GM19035 (cell line): Measurements from ENCODE around the gene C6orf89.
A peak's percentile ranks its signal among the peaks of the same experiment; 100 is the strongest.

ENCODE experiments used
- ATAC-seq: cut with Tn5 transposase; IDR thresholded peaks from one replicate; pipeline ENCODE4 v1.9.1; 2021; ENCODE audit not compliant: unreplicated experiment

The C6orf89 gene

DNA sequence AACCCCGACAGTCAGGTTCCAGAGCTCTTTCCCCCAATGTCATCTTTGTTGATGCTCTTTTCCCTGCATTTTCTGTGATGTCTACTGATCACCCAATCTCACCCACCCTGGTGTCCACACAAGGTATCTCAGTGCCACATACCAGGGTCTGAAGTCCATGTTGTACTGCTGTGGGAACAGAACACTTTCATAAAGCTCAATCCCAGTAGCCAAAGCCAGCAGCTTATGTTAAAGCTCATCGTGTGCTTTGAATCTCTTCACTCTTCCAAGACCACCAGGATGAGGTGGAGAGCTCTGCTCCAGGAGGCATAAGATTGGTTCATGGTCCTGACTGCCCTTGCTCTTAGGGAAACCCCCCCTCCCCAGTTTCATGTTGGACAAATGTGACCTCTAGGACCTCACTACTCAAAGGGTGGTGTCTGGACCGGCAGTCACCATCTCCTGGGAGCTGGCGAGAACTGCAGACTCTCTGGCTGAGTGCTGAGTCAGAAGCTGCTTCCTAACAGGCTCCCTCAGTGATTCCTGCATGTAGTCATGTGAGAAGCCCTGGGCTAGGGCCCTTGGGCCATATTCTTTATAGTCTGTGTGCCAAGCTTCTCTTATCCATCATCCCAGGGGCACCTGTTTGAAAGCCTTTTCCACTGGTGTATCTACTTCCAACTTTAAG is 33.1 kb upstream of the C6orf89 start:
- ATAC-seq = no peak

DNA sequence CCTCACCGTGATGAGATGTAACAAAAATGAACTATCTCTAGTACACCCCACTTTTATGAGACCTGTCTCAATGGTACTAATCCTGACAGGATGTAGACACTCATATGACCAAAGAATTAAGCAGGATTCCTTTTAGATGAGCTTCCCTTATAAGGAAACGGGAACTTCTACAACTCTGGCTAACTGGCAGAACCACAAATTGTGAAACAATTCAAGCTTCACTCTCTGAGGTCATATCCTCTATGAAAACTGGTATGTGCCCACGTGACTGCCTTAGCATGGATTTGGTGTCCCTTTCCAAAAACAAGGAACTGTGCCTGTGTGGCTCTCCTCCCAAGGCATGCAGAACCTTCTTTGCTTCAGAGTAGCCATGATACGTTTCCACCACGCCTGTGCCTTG is 32.4 kb upstream of the C6orf89 start:
- no peak for ATAC-seq

DNA sequence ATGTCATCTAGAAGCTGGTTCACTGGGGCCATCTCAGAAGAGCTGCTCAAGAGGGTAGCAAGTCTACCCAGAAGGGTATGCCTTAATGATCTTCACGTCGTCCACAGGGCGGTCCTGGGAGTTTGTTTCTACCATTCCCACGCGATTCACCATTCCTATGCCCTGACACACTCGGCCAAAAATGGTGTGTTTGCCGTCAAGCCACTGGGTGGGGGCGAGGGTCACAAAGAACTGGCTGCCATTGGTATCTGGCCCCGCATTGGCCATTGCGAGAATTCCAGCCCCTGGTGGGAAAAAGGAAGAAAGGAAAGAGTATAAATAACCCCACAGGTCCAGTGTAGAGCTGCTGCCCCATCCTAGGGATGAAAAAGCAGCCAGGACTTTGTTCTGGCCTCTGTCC is 30.0 kb upstream of the C6orf89 start:
- no peak for ATAC-seq

DNA sequence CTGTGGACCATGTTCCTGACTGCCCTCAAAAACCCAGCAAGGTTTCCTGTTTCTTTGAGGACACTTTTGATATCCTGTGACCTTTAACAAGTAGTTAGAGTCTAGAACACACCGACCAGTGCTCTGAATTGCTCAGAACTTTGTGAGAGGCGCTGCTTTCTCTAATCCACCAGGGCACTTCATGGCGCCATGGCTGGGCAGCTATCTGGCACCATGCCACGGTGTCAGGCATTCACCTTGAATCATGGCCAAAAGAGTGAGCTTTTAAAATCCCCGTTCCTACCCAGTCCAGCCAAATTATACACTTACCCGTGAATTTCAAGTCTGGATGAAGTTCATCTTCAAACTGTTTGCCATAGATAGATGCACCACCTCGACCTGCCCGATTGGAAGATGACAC is 29.5 kb upstream of the C6orf89 start:
- no peak for ATAC-seq

DNA sequence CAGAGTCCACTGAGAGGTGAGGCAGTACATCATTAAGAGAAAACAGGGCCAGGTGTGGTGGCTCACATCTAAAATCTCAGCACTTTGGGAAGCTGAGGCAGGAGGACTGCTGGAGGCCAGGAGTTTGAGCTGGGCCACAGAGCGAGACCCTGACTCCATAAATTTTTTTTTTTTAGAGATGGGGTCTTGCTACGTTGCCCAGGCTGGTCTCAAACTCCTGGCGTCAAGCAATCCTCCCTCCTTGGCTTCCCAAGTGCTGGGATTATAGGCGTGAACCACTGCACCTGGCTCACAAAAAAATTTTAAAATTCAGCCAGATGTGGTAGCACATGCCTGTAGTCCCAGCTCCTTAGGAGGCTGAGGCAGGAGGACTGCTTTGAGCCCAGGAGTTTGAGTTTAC is 28.4 kb upstream of the C6orf89 start:
- no peak for ATAC-seq

DNA sequence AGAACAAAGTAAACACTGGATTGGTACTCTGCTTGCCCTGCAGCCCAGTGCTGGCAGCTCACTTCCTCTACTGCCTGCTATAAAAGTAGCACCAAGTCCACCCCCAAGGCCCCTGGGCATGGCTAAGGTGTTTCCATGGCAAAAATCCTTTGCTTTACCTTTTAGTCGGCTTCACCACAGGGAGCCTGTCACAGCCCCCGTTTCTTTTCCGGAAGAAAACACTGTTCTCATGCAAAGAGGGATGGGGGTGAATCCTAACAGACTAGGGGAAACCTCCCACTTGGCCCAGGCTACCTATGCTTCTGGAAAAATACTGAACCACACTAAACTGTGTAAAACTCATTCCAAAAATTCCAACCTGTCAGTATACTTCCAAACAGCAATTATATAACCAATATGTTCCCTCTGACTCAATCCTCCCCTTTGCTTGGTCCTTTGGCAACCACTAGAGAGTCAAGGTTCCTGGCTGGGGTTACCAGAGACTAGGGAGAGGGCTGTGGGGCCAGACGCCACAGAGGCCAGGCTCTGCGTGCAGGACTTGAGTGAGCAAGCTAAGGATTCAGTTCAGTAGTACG is 27.3 kb upstream of the C6orf89 start:
- ATAC-seq = no peak

DNA sequence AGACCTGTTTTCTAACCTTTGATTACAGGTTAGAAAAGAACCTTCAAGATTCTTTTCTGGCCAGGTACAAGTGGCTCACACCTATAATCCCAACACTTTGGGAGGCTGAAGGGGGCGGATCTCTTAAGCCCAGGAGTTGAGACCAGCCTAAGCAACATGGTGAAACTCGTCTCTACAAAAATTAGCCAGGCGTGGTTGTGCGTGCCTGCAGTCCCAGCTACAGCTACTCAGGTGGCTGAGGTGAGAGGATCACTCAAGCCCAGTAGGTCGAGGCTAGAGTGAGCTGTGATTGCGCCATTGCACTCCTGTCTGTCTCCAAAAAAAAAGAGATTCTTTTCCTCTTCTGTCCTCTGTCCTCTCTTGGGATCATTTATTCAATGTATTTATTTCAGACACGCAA is 25.6 kb upstream of the C6orf89 start:
- no peak for ATAC-seq

DNA sequence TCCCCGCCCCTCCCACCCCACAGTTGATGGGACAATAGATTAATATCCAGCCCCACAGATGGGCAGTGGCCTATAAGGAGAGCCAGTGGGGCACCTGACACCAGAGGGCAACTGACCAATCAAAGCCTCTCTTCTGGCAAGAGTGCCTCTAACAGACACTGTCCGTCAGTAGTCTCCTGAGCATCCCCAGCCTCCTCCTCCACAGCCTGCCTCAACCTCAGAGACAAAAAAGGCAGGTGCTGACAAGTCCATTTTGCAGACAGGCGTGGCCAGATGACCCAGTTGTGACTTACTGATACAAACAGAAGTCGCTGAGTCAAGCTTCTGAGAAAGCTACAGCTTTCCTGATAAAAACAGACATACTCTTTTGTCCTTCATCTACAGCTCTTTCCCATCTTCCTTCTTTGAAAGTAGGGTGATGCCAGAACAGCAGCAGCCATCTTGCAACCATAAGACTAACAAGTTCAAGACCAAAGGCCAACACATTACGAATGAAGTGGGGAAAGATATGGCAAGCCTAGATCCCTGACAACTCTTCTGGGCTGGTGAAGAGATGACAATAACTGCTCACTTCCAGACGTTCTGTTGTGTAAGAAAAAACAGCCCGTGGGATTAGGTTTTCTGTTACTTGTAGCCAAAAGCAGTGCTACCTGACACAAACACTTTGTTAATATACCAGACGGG is 23.4 kb upstream of the C6orf89 start:
- ATAC-seq = no peak

DNA sequence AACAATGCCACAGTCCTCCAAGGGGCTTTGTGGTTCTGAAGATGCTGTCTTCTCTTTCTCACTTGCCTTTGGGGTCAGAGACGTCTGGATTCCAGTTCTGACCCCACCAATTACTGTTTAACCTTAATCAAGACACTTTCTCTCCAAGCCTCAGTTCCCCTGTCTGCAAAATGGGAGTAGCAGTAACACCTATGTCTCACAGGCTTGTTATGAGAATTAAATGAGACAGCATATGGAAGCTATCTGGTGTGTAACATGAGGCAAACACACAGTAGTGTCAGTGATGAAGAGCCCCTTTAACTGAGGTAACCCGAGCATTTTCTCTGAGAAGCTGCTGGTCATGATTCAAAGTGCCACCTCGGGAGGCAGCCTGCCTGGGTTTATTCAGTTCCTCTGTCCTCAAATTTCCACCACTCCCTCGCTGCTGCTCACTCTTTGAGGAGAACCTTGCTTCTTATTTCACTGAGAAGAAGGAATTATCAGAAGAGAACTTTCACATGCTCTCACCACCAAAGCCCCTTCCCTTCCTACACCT is 22.8 kb upstream of the C6orf89 start:
- no peak for ATAC-seq

DNA sequence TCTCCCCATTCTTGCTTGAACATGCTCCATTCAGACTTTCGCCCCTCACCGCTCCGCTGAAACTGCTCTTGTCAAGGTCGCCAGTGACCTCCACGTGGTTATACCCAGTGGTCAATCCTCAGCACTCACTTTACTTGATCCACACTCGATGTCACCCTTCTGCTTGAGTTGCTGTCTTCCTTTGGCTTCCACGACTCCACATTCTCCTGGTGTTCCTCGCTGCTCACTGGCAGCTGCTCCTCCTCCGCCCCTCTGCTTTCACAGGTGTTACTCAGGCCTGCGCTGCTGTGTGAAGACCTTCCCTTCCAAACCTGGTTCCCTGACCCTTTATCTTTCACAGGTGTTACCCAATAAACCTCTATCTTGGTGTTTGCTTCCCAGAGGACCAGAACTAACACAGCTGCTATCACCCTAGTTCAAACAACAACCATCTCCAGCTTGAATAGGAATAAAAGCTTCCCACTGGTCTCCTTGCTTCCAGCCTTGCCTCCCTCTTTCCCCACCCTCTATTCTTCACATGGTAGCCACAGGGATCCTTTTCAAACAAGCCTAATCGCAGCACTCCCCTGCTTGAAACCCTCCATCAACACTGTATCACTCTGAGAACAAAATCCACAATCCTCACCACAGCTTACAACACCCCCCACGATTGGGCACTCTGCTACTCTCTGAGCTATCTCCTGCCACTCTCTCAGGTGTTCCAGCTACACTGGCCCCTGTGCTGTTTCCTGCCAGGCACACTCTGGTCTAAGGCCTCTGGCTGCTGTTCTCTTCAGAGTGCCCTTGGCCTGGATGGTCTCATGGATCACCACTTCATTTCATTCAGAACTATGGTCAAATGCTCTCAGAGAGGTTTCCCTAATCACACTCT is 21.8 kb upstream of the C6orf89 start:
- ATAC-seq = no peak

DNA sequence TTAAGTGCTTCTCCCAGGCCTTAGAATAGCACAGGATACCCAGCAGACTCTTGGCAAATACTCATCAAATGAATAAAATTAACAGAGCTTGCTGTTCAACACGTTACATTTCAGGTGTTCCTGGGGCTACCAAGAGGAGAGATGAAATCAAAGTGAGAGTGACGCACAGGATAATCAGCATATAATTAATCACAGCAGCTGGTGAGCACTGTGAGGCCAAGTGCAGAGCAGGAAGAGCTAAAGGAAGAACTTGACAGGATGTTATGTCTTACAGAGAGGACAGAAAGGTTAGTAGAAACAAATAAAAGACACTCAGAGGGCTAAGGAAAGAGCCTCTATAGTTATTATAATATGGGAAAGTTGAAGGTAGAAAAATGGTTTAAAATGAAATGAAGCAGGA is 19.9 kb upstream of the C6orf89 start:
- ATAC-seq = no peak

DNA sequence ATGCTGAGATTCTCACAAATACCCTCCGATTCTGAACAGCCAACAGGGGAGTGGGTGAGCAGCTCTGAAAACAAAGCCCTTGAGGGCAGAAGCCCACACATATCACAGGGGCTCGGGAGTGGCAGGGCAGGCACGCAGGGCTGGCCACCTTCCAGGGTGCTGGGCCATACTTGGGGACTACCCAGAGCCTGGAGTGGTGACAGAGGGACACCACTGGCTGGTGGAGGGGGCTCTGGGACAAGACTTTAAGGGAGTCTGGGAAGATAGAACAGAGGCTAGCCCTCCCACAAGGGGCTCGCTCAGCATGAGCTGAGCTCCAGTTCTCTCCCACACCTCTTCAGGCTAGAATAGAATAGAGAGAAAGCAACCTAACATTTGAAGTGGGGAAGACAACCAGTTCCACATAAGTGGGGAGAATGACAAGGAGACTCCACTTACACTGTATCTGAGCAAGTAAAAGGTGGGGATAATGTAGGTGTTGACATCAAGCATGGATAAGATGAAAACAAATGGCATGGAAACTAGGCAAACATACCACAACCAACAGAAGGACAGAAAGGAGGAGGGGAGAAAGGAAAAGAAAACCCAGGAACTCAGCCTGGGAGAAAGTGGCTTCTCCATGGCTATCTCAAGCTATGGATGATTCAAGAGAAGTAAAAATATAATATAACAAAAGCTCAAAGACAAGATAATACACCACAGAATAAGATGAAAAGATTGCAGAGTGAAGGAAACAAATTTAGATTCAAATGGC is 18.1 kb upstream of the C6orf89 start:
- no peak for ATAC-seq

DNA sequence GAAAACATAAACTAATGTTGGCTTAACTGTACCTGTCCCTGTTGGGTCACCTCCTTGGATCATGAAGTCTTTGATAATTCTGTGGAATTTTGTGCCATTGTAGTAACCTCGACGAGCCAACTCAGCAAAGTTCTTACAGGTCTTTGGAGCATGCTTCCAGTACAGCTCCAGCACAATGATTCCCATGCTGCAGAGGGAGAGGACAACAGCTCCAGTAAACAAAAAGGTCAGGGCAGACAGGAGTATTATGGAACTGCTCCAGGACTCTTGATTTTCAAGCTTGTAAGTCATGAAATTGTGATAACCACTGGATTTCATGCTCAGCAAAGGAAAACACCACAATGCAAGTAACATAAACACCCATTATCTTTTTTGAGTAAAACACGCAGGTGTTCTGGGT is 14.1 kb upstream of the C6orf89 start:
- ATAC-seq = no peak

DNA sequence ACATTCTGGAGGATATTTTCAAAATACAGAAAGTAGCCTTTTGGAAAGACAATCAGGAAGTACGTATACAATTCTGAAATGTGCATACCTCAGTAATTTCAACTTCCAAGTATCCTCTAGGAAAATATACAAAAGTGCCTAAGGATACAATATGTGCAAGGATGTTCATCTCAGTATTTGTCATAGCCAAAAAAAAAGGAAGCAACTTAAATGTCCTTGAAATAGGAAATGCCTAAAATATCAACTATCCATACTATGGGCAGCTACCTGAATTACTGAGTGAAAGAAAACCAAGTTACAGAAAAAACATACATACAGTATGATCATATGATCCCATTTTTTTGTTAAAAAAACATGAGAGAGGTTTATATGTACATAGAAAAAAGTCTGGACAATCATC is 12.6 kb upstream of the C6orf89 start:
- no peak for ATAC-seq

DNA sequence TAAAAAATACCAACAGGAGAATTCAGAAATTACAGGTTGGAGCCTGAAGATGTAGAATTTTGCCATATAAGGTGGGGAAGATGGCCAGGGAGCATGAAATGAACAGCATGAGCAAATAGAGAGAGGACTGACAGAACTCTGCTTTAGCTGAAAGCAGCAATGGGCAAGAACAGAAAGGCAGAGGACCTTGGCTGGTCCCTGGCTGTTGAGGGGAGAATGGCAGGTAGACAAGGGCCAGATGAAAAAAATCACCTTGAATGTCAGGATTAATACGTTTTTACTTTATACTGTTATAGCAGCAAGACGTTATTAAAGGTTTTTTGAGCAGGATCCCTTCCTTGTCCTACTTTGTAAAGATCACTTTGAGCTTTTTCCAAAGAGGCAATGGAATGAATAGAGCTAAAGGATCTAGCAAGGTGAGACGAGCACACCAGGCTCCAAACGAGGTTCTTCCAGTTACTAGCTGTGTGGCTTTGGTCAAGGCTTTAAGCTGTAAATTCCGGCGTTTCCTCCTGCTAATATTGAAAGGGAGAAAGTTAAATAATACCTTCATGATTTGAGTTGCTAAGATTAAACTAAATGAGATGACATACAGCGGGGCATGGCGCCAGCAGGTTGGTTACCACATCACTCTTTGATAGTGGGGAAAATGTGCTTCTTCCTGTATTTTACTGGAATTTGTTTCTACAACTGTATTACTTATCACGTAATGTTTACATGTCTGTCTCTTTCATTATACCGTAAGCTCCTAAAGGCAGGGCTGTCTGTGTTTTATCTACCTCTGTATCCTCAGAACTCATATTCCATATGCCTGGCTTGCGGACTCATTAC is 11.9 kb upstream of the C6orf89 start:
- no peak for ATAC-seq

DNA sequence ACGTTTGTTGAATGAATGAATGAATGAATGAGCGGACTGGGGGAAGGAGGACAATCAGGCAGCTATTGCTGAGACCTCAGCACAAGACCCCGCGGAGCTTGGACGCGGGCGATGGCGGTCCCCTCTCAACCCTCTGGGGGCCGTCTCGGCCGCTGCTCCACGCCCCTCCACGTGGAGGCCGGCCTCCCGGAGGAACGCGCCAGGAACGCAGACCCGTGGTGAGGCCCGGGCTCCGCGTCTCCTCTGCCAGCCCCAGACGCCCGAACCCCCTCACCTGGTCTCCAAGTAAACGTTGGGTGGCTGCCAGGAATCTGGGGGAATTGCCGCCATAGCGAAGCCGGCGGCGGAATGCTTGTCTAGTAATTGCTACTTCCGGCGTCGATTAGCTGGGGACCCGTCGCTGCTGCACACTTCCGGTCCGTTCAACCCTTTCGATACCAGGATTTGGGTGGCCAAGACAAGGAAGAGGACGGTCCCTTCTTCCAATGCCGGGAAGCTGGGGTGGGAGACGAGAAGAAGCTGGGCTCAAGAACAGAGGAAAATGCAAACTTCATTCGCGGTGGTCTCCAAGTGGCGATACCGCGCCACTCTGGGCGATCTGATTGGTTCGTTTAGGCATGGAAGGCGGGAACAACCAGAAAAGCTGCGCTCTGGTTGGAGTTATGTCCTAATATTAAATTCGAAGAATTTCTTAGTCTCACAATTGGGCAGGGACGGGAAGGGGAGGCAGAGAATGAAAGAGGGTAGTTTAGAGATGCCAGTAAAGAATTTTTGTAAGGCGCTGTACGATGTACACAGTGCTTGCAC is 11.1 kb upstream of the C6orf89 start, which contains the start of gene PPIL1:
PPIL1 (minus strand) TSS at position 361 of the 807 bp plus-strand sequence; CDS start at position 330, 31 bp downstream.
- peak; percentile 86 for ATAC-seq

DNA sequence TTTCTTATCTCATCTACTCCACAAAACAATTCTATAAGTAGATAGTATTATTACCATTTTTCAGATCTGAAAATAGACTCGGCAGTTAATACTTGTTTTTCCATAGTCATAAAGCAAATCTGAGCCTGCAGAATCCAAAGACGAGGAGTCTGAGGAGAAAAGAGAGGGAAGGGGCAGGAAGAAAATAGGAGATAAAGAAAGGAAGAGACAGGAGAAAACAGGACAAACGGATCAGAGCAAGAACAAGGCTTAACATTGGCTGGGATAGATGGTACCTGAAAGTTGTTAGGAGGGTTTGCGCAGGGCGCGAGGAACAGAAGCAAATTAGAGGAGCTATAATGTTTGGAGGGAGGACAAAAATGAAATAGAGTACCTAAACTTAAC is 10.5 kb upstream of the C6orf89 start:
- no peak for ATAC-seq

DNA sequence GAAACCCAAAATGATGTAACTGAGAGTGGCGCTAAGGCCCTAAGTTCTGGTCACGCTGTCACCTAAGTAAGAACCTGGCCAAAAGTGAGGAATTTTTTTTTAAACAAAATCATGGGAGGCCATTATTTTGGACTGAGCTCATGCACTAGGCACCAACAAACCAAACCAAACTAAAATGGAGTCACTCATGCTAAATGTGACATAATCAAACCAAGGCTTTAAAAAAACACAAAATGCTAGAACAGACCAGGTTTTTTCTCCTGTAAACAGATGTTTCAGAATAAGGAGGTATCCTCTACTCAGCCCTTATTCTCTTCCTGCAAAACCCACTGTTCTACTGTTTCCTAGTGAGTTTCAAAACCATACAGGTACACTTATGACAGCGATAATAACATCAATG is 1.1 kb upstream of the C6orf89 start:
- ATAC-seq = no peak
